ENCODE results near the gene SHISAL2A.

GRCh38 chr1:52614671-52615070, 18.3 kb upstream of the SHISAL2A start:
- no peak for TF ChIP-seq POLR2A (IDR thresholded peaks at IDR 0.05; ENCODE audit: low read depth, low read length)
- TF ChIP-seq POLR2AphosphoS5 (IDR thresholded peaks at IDR 0.05; ENCODE audit: low read depth, low read length) = no peak
- no peak for TF ChIP-seq SPI1 (IDR thresholded peaks at IDR 0.05; ENCODE audit: low read depth, low read length)
- no peak for TF ChIP-seq TAF1 (IDR thresholded peaks at IDR 0.05; ENCODE audit: low read depth, low read length)
- TF ChIP-seq PAX5 (IDR thresholded peaks at IDR 0.05; ENCODE audit: insufficient read depth, low read length, severe bottlenecking) = no peak

Measured in GM12891 (cell line).